Fibroblast of pulmonary artery (primary cell): ENCODE results near the gene MACC1.
"Not testable (repeated sequence)": the region's sequence is repeated elsewhere in the genome, so short reads cannot be mapped to it uniquely, and the experiment has no call there.

ENCODE experiments used
- DNase-seq: peaks from one replicate; pipeline ENCODE4 v3.0.0-alpha.2; 2010; ENCODE audit warnings: low read depth
- H3K4me3 ChIP-seq: replicated peaks from 2 replicates; pipeline ENCODE4 v1.5.1; 2011; ENCODE audit warnings: low read depth, mild to moderate bottlenecking, control low read depth, low read length, moderate library complexity
- TF ChIP-seq, protein P1 (sequence below): IDR thresholded peaks from 2 replicates; pipeline ENCODE4 v1.5.1; 2011; ENCODE audit warnings: mild to moderate bottlenecking, control low read depth, low read length, inconsistent platforms; ENCODE audit errors: missing control alignments

Gene MACC1

DNA sequence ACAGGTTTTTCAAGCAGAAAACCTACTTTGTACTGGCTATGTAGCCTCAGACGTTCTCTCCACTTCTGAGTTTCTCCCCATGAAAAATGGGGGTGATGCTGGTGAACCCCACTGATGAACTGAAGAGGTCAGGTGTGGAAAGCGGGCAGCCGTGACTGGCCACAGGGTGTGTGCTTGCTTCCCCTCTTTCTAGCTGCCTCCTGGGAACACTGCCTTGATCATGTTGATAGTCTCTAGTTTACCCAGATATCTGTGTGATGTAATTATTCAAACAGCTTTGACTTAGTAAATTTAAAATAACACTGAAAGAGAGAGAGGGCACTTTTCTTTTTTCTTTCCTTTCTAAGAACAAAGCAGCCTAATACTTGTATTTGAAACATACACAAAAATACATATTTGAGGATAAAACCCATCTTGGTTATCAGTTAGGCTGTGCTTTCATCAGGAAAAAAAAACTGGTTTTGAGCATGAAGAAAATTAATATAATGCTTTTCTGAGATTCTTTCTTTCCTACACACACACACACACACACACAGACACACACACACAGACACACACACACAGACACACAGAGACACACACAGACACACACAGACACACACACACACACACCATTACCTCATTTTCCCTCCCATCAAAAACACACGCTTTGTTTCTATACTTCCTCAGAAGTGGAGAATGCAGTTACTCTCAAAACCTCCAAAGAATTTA, 76.7 kb downstream of the MACC1 start:
- no peak overlapping the region for H3K4me3 ChIP-seq
- no peak for DNase-seq
- TF ChIP-seq, protein P1, sequence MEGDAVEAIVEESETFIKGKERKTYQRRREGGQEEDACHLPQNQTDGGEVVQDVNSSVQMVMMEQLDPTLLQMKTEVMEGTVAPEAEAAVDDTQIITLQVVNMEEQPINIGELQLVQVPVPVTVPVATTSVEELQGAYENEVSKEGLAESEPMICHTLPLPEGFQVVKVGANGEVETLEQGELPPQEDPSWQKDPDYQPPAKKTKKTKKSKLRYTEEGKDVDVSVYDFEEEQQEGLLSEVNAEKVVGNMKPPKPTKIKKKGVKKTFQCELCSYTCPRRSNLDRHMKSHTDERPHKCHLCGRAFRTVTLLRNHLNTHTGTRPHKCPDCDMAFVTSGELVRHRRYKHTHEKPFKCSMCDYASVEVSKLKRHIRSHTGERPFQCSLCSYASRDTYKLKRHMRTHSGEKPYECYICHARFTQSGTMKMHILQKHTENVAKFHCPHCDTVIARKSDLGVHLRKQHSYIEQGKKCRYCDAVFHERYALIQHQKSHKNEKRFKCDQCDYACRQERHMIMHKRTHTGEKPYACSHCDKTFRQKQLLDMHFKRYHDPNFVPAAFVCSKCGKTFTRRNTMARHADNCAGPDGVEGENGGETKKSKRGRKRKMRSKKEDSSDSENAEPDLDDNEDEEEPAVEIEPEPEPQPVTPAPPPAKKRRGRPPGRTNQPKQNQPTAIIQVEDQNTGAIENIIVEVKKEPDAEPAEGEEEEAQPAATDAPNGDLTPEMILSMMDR: no peak

DNA sequence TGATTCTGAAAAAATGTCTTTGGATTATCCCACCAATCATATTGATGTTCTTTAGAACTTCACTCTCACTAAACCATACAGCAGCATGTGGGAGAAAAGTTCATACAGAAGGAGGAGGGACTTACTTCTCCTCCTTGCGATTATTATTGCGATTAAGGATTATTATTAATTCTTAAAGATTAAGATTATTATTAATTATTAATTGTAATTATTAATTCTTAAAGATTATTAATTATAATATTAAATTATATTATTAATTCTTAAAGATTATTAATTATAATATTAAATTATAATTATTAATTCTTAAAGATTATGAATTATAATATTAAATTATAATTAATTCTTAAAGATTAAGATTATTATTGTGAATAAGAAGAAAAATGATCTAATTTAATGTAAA, 80.5 kb downstream of the MACC1 start:
- TF ChIP-seq, protein P1: no peak
- no peak for DNase-seq
- no peak overlapping the region for H3K4me3 ChIP-seq

DNA sequence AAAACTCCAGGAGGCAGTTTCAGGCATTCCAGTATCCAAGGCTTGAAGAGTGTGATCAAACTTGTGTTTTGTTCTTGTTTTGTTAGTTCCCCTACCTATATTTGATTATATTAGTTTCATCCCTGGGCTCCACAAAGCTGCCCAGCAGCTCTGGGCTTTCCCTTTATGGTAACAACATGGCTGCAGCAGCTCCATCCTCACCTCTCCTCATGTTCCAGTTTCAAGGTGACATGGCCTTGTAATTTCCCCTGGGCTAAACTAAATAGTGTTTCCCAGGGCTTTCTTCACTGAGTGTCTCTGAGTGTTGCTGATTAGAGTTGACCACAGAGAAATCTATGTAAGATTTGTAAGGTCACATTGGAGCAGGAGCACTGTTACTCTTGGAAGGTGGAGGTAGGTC, 83.4 kb downstream of the MACC1 start:
- TF ChIP-seq, protein P1: no peak
- H3K4me3 ChIP-seq: no peak overlapping the region
- DNase-seq: no peak

DNA sequence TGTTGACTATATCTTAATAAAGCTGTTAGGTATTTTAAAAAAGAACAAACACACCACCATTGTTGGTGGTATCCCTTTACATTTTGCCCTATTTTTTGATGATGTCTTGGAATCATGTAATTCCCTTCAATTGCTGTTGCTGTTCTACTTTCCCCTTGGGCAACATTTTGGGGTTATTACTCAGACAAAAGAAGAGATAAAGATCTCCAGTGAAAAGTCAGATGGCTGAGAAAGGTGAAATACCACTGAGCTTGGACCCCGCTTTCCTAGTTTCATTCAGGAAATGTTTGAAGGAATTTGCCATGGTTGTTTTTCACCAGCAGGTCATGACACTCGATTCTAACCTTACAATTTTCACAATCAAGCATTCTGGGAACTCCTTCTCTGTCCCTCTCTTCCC, 84.6 kb downstream of the MACC1 start:
- TF ChIP-seq, protein P1: no peak
- no peak for DNase-seq
- no peak overlapping the region for H3K4me3 ChIP-seq

DNA sequence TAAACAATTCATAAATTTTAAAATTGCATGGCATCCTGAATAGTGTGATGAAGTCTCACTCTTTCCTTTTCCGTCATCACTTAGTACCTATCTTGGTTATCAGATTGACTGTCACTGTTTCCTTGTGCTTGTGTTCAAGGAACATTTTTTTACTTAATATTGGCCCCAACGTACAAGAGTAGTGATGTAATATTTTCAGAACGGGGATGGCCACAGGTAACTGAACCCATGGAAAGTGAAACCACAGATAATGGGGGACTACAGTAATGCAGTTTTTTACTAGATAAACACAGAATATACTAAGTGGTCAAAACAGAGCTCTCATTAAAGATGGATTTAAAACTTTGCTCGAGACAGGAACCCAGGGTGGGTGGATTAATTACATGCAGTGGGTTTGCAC, 85.4 kb downstream of the MACC1 start:
- no peak overlapping the region for H3K4me3 ChIP-seq
- no peak for DNase-seq
- TF ChIP-seq, protein P1: no peak

DNA sequence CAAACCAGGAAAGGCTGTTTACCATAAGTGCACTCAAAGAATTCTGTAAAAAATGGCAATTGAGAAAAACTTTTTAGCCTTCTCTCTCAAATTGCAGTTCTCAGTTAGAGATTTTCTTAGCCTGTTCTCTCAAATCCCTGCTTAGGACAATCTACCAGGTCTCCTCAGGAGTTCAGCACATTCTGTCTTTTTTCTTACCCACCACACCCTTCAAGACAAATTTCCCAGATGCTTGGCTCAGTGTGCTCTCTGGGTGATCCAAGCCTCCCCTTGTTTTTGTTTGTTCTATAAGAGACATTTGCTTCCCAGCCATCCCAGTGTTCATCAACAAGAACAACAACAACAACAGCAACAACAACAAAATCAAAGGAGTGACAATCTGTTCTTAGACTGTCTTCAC, 87.3 kb downstream of the MACC1 start:
- TF ChIP-seq, protein P1: no peak
- H3K4me3 ChIP-seq: no peak overlapping the region
- DNase-seq: no peak

DNA sequence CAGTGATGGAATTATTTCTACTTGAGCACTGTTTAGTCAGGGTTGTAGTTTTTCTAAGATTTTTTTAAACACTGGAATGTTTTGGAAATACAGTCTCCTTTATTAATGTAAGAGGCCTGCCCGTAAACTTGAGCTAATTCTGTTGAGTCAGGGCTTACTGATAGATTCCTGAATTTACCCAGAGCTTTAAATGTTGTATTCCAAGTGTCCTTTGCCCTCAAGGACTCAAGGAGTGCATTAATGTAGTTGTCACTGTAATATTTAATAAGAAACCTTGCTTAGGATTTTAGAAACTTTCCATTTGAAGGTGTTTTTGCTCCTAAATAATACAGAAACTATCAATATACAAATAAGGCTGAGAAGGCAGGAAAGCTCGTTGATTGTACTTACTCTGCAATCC, 89.2 kb downstream of the MACC1 start:
- no peak overlapping the region for H3K4me3 ChIP-seq
- TF ChIP-seq, protein P1: no peak
- DNase-seq: no peak

DNA sequence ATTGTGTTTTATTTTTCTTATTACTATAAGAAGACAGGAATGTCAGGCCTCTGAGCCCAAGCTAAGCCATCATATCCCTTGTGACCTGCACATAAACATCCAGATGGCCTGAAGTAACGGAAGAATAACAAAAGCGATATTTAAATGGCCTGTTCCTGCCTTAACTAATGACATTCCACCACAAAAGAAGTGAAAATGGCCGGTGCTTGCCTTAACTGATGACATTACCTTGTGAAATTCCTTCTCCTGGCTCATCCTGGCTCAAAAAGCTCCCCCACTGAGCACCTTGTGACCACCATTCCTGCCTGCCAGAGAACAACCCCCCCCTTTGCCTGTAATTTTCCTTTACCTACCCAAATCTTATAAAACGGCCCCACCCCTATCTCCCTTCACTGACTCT, 91.1 kb downstream of the MACC1 start:
- not testable (repeated sequence) for H3K4me3 ChIP-seq, DNase-seq

DNA sequence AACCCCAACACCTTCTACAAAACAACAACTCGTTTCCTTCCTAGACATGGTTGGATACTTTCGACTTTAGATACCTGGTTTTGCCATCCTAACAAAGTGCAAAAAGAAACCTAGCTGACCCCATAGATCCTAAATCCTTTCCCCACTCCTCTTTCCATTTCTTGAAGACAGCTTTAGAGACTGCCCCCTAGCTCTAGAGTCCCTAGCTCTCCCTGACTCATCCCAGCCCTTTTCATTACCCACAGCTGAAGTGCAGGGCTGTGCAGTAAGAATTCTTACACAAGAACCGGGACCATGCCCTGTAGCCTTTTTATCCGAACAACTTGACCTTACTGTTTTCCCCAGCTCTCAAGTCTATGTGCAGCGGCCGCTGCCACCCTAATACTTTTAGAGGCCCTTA, 93.1 kb downstream of the MACC1 start:
- not testable (repeated sequence) for DNase-seq, H3K4me3 ChIP-seq

DNA sequence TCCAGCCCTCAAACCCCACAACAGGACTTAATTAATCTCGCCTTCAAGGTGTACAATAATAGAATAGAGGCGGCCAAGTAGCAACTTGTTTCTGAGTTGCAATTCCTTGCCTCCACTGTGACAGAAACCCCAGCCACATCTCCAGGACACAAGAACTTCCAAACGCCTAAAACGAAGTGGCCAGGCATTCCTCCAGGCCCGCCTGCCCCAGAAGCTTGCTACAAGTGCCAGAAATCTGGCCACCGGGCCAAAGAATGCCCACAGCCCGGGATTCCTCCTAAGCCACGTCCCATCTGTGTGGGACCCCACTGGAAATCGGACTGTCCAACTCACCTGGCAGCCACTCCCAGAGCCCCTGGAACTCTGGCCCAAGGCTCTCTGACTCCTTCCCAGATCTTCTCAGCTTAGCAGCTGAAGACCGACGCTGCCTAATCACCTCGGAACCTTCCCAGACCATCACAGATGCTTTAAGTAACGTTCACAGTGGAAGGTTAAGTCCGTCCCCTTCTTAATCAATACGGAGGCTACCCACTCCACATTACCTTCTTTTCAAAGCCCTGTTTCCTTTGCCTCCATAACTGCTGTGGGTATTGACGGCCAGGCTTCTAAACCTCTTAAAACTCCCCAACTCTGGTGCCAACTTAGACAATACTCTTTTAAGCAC, 94.4 kb downstream of the MACC1 start:
- not testable (repeated sequence) for DNase-seq, H3K4me3 ChIP-seq
